ENCODE data around the gene KCNQ1.

DNA sequence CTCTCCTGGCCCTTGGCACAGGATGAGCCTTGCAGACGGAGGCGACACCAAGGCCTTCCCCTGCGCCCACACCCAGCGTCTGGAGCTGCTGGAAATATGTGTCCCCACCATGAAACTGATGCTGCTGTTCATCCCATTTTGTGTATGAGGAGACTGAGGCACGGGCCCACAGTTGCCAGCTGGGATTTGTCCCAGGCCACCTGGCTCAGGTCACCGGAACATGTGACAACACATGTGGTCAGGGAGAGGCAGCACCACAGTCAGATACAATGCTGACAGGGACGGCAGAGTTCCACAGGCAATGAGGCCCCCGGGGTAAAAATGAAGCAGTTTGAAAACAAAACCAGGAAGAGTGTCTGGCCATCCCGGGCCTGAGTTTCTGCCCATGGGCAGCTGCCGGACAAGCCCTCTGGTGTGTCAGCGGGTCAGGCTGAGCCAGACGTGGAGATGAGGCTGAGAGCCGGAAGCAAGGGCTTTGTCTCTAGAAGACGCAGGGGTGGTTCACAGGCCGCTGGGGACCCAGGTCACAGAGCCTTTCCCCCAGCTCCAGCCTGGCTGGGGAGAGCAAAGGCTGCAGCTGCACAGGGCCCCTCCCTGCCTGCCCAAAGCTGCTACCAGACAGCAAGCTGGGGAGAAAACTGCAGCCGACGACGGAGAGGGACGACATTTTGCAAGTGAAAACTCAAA lies 360.0 kb downstream of the KCNQ1 start:
- no peak for TF ChIP-seq CTCF (IDR thresholded peaks at IDR 0.05 in 2 of 3, conservative IDR thresholded peaks at IDR 0.05 in 1 of 3; ENCODE audit: borderline replicate concordance in 1 of 3, insufficient read depth in 1 of 3, low read depth in 2 of 3, low read length in 2 of 3)
- no peak for TF ChIP-seq POLR2A (IDR thresholded peaks at IDR 0.05; ENCODE audit: borderline replicate concordance, extremely low read depth, insufficient read depth, insufficient read length)
- TF ChIP-seq EZH2 (IDR thresholded peaks at IDR 0.05), result no peak
- TF ChIP-seq POLR2AphosphoS5 (IDR thresholded peaks at IDR 0.05; ENCODE audit: low read depth, low read length), result no peak
- no peak for TF ChIP-seq MAX (IDR thresholded peaks at IDR 0.05)
